Central memory CD4-positive, alpha-beta T cell (primary cell): ENCODE measurements around the gene KPNA6.
"Not testable (repeated sequence)": the region's sequence is repeated elsewhere in the genome, so short reads cannot be mapped to it uniquely, and the experiment has no call there.

Experiments used
- DNase-seq: peaks from one replicate; pipeline ENCODE4 v3.0.0; 2022

Gene KPNA6

GRCh38 chr1:32100807-32101708, 6.8 kb upstream of the KPNA6 start:
- no peak for DNase-seq

GRCh38 chr1:32104127-32104526, 3.7 kb upstream of the KPNA6 start:
- no peak for DNase-seq

GRCh38 chr1:32105338-32105737, 2.5 kb upstream of the KPNA6 start:
- DNase-seq, result no peak

GRCh38 chr1:32106663-32107275, 1.1 kb upstream of the KPNA6 start:
- DNase-seq, result no peak

- no peak for DNase-seq
These were observed 3.3 kb downstream of the KPNA6 start for GRCh38 chr1:32111040-32111623.

- no peak for DNase-seq
These were observed 3.9 kb downstream of the KPNA6 start for GRCh38 chr1:32111789-32112188.

- DNase-seq, result peak; percentile 12
These were observed 5.0 kb downstream of the KPNA6 start for GRCh38 chr1:32112806-32113375.

GRCh38 chr1:32113436-32113835, 5.6 kb downstream of the KPNA6 start:
- DNase-seq, result not testable (repeated sequence)

- no peak for DNase-seq
These were observed 6.6 kb downstream of the KPNA6 start for GRCh38 chr1:32114420-32114819.

- no peak for DNase-seq
These were observed 7.6 kb downstream of the KPNA6 start for GRCh38 chr1:32115496-32115895.

GRCh38 chr1:32116531-32116930, 8.7 kb downstream of the KPNA6 start:
- DNase-seq, result no peak

GRCh38 chr1:32122151-32122550, 14.3 kb downstream of the KPNA6 start:
- DNase-seq, result no peak

- not testable (repeated sequence) for DNase-seq
These were observed 15.5 kb downstream of the KPNA6 start for GRCh38 chr1:32123361-32123760.

- DNase-seq, result no peak
These were observed 17.5 kb downstream of the KPNA6 start for GRCh38 chr1:32125313-32125712.

- DNase-seq, result no peak
These were observed 18.9 kb downstream of the KPNA6 start for GRCh38 chr1:32126770-32127169.

- no peak for DNase-seq
These were observed 19.7 kb downstream of the KPNA6 start for GRCh38 chr1:32127409-32128198.

- DNase-seq, result no peak
These were observed 20.6 kb downstream of the KPNA6 start for GRCh38 chr1:32128479-32128878.

- no peak for DNase-seq
These were observed 21.1 kb downstream of the KPNA6 start for GRCh38 chr1:32128964-32129363.

- DNase-seq, result not testable (repeated sequence)
These were observed 26.1 kb downstream of the KPNA6 start for GRCh38 chr1:32133950-32134280.

GRCh38 chr1:32137111-32137510, 29.3 kb downstream of the KPNA6 start:
- no peak for DNase-seq

- DNase-seq, result no peak
These were observed 31.1 kb downstream of the KPNA6 start for GRCh38 chr1:32138965-32139364.

GRCh38 chr1:32142446-32143301, 34.8 kb downstream of the KPNA6 start:
- DNase-seq, result no peak
